Measurements from ENCODE around the gene TOX4.

DNA sequence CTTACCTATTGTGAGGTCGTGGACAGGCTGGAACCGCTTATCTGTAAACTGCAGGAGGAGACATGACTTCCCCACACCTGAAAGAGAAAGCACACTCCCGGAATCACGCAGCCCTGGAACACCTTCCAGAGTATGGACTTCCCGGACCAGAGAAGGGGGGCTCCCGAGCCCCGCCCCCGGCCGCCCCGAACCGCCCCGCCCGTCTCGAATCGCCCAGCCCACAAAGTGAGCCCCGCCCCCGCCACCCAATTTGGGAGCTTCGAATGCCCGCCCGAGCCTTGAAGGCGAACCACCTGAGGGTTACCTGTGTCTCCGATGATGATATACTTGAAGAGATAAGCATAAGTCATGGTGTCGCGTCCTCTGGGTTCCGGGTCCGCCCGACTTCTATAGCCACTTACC is 471 bp upstream of the TOX4 start:
- TF ChIP-seq, protein P1, sequence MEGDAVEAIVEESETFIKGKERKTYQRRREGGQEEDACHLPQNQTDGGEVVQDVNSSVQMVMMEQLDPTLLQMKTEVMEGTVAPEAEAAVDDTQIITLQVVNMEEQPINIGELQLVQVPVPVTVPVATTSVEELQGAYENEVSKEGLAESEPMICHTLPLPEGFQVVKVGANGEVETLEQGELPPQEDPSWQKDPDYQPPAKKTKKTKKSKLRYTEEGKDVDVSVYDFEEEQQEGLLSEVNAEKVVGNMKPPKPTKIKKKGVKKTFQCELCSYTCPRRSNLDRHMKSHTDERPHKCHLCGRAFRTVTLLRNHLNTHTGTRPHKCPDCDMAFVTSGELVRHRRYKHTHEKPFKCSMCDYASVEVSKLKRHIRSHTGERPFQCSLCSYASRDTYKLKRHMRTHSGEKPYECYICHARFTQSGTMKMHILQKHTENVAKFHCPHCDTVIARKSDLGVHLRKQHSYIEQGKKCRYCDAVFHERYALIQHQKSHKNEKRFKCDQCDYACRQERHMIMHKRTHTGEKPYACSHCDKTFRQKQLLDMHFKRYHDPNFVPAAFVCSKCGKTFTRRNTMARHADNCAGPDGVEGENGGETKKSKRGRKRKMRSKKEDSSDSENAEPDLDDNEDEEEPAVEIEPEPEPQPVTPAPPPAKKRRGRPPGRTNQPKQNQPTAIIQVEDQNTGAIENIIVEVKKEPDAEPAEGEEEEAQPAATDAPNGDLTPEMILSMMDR (IDR thresholded peaks at IDR 0.05), result no peak
- TF ChIP-seq POLR2A (IDR thresholded peaks at IDR 0.05), result no peak
